A673 (cell line): Measurements from ENCODE around the gene TNC. TPM values are rescaled to one million over a fixed set of nuclear protein-coding genes. Genes with fewer than 3 reads are reported as not detected.

Source experiments
- BruUV-seq: library from RNA; stranded (reverse); fragments of 400-500 nt; replicated peaks from 2 replicates; lab custom pipeline; 2021; lab: Mats Ljungman, UMichigan
- CTCF ChIA-PET: fragments of 300-600 bp; sonication (Branson Sonifier 250); formaldehyde crosslinking; loops from one replicate; lab custom pipeline; 2022; ENCODE audit warnings: antibody characterized with exemption; lab: Charles Lee
- POLR2A ChIA-PET: fragments of 300-600 bp; sonication (Branson Sonifier 250); formaldehyde crosslinking; loops from one replicate; lab custom pipeline; 2022; ENCODE audit warnings: antibody characterized with exemption; ENCODE audit not compliant: low non-redundant PET; lab: Charles Lee
- DNase-seq: peaks from one replicate; pipeline ENCODE4 v3.0.0-alpha.2; 2015; ENCODE audit warnings: low spot score
- H3K27ac ChIP-seq: fragments of 200-600 bp; sonication (generic); 2 replicates; pipeline ENCODE4 v1.5.1; 2016; ENCODE audit warnings: mixed run types, low read depth, mild to moderate bottlenecking, mixed read lengths, antibody characterized with exemption, low read length; ENCODE audit not compliant: poor library complexity, severe bottlenecking
- H3K27me3 ChIP-seq: fragments of 200-600 bp; sonication (generic); replicated peaks from 2 replicates; pipeline ENCODE4 v1.6.1; 2017; ENCODE audit warnings: mixed run types, low read depth, mild to moderate bottlenecking, mixed read lengths, antibody characterized with exemption, low read length; ENCODE audit not compliant: insufficient read depth, poor library complexity
- H3K36me3 ChIP-seq: fragments of 200-600 bp; sonication (generic); 2 replicates; pipeline ENCODE4 v1.6.1; 2016; ENCODE audit warnings: mixed run types, mild to moderate bottlenecking, mixed read lengths, antibody characterized with exemption, low read length; ENCODE audit not compliant: insufficient read depth, poor library complexity, severe bottlenecking
- H3K4me1 ChIP-seq: fragments of 200-600 bp; sonication (generic); 2 replicates; pipeline ENCODE4 v1.6.1; 2017; ENCODE audit warnings: mixed run types, mild to moderate bottlenecking, mixed read lengths, antibody characterized with exemption, low read length; ENCODE audit not compliant: insufficient read depth, poor library complexity, severe bottlenecking
- H3K4me3 ChIP-seq: fragments of 200-600 bp; sonication (generic); 2 replicates; pipeline ENCODE4 v1.5.1; 2016; ENCODE audit warnings: low read depth, mixed run types, mild to moderate bottlenecking, mixed read lengths, low read length; ENCODE audit not compliant: poor library complexity, severe bottlenecking
- H3K9me3 ChIP-seq: fragments of 200-600 bp; sonication (generic); 2 replicates; pipeline ENCODE4 v1.6.1; 2016; ENCODE audit warnings: mixed run types, low read depth, mild to moderate bottlenecking, mixed read lengths, antibody characterized with exemption, low read length; ENCODE audit not compliant: poor library complexity, severe bottlenecking
- EZH2 ChIP-seq: fragments of 200-600 bp; sonication (generic); IDR thresholded peaks from 2 replicates; pipeline ENCODE4 v1.6.1; 2017; ENCODE audit warnings: borderline replicate concordance, low read depth, mild to moderate bottlenecking, mixed read lengths, antibody characterized with exemption, low read length; ENCODE audit not compliant: poor library complexity, severe bottlenecking
- intact Hi-C: fragments of 100-400 bp; cut with micrococcal nuclease; formaldehyde crosslinking; loops from one replicate; pipeline ENCODE4 v1.10.0; 2022; ENCODE audit not compliant: unreplicated experiment
- total RNA-seq: library from RNA; stranded (reverse); gene quantifications from 2 replicates; pipeline ENCODE4 v1.2.3, GENCODE V29; 2021
- TF ChIP-seq, protein P1 (sequence below): fragments of 300-800, 200-600 bp; sonication (generic); conservative IDR thresholded peaks from 2 replicates; pipeline ENCODE4 v1.5.1; 2017; ENCODE audit warnings: low read depth, mild to moderate bottlenecking, antibody characterized with exemption, low read length, moderate library complexity, mixed read lengths

The TNC gene
- total RNA-seq, 1 experiment from 2014 or later: 202 TPM

GRCh38 chr9:114973216-114973615 is 144.7 kb downstream of the TNC start:
- POLR2A ChIA-PET: no interaction called here
- Histone ChIP-seq H3K36me3 (no peaks in the 10 kb centered on the region), H3K27me3 (no peaks in the 10 kb centered on the region), H3K4me3 (no peak overlapping the region), H3K4me1 (peaks cover 12% of the 10 kb centered on the region), H3K9me3 (no peaks in the 10 kb centered on the region), H3K27ac (no peak overlapping the region)
- no TSS peak for BruUV-seq
- no peak for DNase-seq
- intact Hi-C loops: no loop called here
- CTCF ChIA-PET: no interaction called here
- TF ChIP-seq EZH2: no peak
- TF ChIP-seq, protein P1, sequence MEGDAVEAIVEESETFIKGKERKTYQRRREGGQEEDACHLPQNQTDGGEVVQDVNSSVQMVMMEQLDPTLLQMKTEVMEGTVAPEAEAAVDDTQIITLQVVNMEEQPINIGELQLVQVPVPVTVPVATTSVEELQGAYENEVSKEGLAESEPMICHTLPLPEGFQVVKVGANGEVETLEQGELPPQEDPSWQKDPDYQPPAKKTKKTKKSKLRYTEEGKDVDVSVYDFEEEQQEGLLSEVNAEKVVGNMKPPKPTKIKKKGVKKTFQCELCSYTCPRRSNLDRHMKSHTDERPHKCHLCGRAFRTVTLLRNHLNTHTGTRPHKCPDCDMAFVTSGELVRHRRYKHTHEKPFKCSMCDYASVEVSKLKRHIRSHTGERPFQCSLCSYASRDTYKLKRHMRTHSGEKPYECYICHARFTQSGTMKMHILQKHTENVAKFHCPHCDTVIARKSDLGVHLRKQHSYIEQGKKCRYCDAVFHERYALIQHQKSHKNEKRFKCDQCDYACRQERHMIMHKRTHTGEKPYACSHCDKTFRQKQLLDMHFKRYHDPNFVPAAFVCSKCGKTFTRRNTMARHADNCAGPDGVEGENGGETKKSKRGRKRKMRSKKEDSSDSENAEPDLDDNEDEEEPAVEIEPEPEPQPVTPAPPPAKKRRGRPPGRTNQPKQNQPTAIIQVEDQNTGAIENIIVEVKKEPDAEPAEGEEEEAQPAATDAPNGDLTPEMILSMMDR: no peak

DNA sequence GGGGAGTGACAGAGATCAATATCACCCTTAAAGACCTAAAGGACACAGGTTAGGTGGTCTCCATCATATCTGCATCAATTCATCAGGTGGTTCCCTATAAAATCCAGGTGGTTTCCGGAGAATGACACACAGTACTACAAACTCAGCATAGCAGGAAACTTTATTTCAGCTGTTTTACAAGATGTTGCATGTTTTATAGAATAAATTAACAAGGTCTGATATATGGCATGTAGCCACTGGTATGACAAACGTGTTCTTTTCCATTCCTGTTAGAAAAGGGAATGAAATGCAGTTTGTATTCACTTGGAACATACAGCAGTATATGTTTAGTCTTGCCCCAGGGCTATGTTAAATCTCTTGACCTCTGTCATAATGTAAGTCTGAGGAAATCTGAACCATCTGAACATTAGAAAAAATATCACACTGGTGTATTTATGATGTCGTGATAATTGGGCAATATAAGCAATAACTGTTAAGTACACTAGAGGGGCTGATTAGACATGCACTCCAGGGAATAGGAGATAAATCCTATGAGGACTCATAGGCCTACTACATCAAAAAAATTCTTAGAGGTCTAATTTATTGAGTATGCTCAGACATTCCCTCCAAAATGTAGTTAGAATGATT is 145.3 kb downstream of the TNC start:
- H3K4me1 ChIP-seq: peaks cover 12% of the 10 kb centered on the region
- BruUV-seq: no TSS peak
- no peak overlapping the region for H3K4me3 ChIP-seq
- intact Hi-C loops: no loop called here
- DNase-seq: no peak
- POLR2A ChIA-PET: no interaction called here
- H3K27me3 ChIP-seq: no peaks in the 10 kb centered on the region
- TF ChIP-seq EZH2: no peak
- TF ChIP-seq, protein P1: no peak
- no peak overlapping the region for H3K27ac ChIP-seq
- CTCF ChIA-PET: no interaction called here
- H3K36me3 ChIP-seq: no peaks in the 10 kb centered on the region
- no peaks in the 10 kb centered on the region for H3K9me3 ChIP-seq

Other genes with a start within 250 kb of the TNC start
- gene TNFSF8, start 187.6 kb downstream of the TNC start, total RNA-seq: not detected in 2 replicates